Right atrium auricular region (tissue), 2 donors: Measurements from ENCODE around the gene TXNRD1. TPM values are rescaled to one million over a fixed set of nuclear protein-coding genes. Genes with fewer than 3 reads are reported as not detected.

Experiments used
- DNase-seq: peaks from one replicate; pipeline ENCODE4 v3.0.0-alpha.2; 2019; ENCODE audit warnings: low spot score
- H3K27ac ChIP-seq, 2 donors: fragments of 200-600 bp; sonication (generic); 1 replicate in 1 of 2; 2 replicates in 1 of 2; pipeline ENCODE4 v1.5.1; 2016 to 2019
- H3K27me3 ChIP-seq, 2 donors: fragments of 200-600 bp; sonication (generic); one replicate each; pipeline versions ENCODE4 v1.5.1 to v1.6.0; 2017 to 2019
- H3K36me3 ChIP-seq: fragments of 200-600 bp; sonication (generic); one replicate; pipeline ENCODE4 v1.5.1; 2016
- H3K4me1 ChIP-seq, 2 donors: fragments of 200-600 bp; sonication (generic); one replicate each; pipeline versions ENCODE4 v1.5.1 to v1.6.0; 2017 to 2019
- H3K4me3 ChIP-seq, 2 donors: fragments of 200-600 bp; sonication (generic); 1 replicate in 1 of 2; 2 replicates in 1 of 2; pipeline ENCODE4 v1.5.1; 2017 to 2019; ENCODE audit warnings: mild to moderate bottlenecking in 1 of 2, moderate library complexity in 1 of 2
- H3K9me3 ChIP-seq, 2 donors: fragments of 200-600 bp; sonication (generic); one replicate each; pipeline ENCODE4 v1.5.1; 2019
- total RNA-seq, 2 donors: library from RNA; depleted of rRNA; stranded (reverse); fragments of >200 nt; gene quantifications; one replicate each; pipeline ENCODE4 v1.1.0, GENCODE V29; 2016
- TF ChIP-seq, protein P1 (sequence below), 2 donors: fragments of 200-600 bp; sonication (generic); IDR thresholded peaks; one replicate each; pipeline ENCODE4 v1.5.1; 2019; ENCODE audit warnings: antibody characterized with exemption in 2 of 2

The TXNRD1 gene
- total RNA-seq, 2 donors from 2014 or later: 191 to 286 TPM

DNA sequence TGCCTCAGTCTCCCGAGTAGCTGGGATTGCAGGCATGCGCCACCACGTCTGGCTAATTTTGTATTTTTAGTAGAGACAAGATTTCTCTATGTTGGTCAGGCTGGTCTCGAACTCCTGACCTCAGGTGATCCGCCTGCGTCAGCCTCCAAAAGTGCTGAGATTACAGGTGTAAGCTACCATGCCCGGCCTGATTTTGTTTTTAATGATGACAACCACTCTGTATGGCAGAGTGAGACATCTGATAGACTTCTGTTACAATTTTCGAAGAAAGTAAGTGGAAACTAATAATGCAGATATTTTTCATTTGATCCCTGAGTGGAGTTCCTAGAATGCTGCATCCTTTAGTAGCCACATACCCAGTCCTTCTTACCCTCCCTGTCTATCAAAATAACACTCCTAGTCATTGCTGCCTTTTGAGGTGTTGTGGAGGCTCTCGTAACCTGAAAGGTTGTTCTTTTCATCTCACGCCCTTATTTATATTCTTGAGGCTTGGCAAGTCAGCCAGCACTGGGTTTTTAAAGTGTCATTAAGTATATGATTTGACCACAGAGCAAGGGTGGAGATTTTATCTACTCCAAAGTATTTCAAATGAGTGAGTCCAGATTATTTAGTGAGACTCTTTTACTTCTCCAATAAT, 82.0 kb downstream of the TXNRD1 start:
- no peak for DNase-seq
- H3K4me1 ChIP-seq: peaks cover 0 to 91% of the 10 kb centered on the region in 2 donors
- TF ChIP-seq, protein P1, sequence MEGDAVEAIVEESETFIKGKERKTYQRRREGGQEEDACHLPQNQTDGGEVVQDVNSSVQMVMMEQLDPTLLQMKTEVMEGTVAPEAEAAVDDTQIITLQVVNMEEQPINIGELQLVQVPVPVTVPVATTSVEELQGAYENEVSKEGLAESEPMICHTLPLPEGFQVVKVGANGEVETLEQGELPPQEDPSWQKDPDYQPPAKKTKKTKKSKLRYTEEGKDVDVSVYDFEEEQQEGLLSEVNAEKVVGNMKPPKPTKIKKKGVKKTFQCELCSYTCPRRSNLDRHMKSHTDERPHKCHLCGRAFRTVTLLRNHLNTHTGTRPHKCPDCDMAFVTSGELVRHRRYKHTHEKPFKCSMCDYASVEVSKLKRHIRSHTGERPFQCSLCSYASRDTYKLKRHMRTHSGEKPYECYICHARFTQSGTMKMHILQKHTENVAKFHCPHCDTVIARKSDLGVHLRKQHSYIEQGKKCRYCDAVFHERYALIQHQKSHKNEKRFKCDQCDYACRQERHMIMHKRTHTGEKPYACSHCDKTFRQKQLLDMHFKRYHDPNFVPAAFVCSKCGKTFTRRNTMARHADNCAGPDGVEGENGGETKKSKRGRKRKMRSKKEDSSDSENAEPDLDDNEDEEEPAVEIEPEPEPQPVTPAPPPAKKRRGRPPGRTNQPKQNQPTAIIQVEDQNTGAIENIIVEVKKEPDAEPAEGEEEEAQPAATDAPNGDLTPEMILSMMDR (IDR thresholded peaks at IDR 0.05): no peak
- H3K9me3 ChIP-seq: no peaks in the 10 kb centered on the region
- no peaks in the 10 kb centered on the region for H3K27me3 ChIP-seq
- no peak overlapping the region for H3K4me3 ChIP-seq
- no peak overlapping the region for H3K27ac ChIP-seq
- peaks cover 59% of the 10 kb centered on the region for H3K36me3 ChIP-seq

DNA sequence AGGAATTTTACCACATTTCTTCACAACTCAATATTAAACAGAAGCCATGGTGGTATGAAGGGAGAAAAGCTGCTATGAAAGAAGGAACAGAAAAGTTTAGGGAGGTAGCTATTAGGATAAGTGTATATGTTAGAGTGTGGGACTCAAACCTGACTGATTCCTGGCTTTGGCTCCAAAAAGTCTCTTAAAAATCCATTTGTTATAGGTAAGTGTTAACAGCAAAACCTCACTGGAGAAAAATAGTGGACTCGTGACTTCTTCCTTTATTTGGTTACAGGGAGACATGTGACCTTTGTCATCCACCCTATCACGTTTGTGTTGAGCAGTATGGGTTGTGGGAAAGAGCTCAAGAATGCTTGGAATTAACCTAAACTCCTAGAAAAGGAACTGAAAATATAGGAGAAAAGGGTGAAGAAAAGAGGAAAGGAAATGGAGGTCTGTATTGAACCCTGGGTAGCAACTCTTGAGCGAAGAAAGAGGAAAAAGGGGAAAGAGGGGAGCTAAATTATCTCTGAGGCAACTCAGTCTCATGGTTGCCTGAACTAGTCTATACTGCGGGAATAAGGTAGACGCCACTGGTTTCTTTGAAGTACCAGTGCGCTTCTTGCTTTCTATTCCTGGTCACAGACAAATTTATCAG, 84.4 kb downstream of the TXNRD1 start:
- Histone ChIP-seq H3K9me3 (no peaks in the 10 kb centered on the region), H3K27ac (no peak overlapping the region), H3K4me3 (no peak overlapping the region), H3K27me3 (no peaks in the 10 kb centered on the region), H3K36me3 (peaks cover 47% of the 10 kb centered on the region), H3K4me1 (peaks cover 0 to 92% of the 10 kb centered on the region in 2 donors)
- DNase-seq: no peak
- TF ChIP-seq, protein P1 (IDR thresholded peaks at IDR 0.05): no peak

- peak within 1 kb of the TSS; percentile 29 to 49 for H3K4me3 ChIP-seq
- peak; percentile 80 for DNase-seq
- peaks cover 0 to 91% of the 10 kb centered on the region in 2 donors for H3K4me1 ChIP-seq
- H3K36me3 ChIP-seq: peaks cover 18% of the 10 kb centered on the region
- TF ChIP-seq, protein P1 (IDR thresholded peaks at IDR 0.05): no peak
- H3K27me3 ChIP-seq: no peaks in the 10 kb centered on the region
- H3K9me3 ChIP-seq: no peaks in the 10 kb centered on the region
- peak within 1 kb of the TSS; percentile 71 to 72 for H3K27ac ChIP-seq
These were observed 88.1 kb downstream of the TXNRD1 start, which contains the start of gene EID3 for GRCh38 chr12:104303538-104304151. Gene EID3, plus strand, starts transcription at chr12:104303739. Its CDS starts 196 bp downstream, at chr12:104303935.

DNA sequence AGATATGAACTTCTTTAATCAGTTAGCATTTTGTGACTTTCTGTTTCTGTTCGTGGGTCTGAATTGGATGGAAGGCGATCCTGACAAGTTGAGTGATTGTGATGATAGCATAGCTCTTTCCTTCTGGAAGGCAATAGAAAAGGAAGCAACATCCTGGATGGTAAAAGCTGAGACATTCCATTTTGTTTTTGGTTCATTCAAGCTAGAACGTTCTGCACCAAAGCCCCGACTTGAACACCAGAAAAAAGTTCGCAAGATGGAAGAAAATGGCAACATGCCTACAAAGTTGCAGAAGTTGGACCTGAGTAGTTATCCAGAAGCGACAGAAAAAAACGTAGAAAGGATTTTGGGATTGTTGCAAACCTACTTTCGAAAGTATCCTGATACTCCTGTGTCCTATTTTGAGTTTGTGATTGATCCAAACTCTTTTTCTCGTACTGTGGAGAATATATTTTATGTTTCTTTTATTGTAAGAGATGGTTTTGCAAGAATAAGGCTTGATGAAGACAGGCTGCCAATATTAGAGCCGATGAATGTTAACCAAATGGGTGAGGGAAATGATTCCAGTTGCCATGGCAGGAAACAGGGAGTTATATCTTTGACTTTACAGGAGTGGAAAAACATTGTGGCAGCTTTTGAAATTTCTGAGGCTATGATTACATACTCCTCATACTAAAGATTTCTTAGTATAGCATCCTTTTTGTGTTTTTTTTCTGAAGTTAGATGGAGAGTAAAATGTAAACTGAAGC, 88.9 kb downstream of the TXNRD1 start:
- peak overlapping the region; percentile 29 to 49 for H3K4me3 ChIP-seq
- peaks cover 16% of the 10 kb centered on the region for H3K36me3 ChIP-seq
- peak overlapping the region; percentile 71 to 72 for H3K27ac ChIP-seq
- H3K27me3 ChIP-seq: no peaks in the 10 kb centered on the region
- TF ChIP-seq, protein P1 (IDR thresholded peaks at IDR 0.05): no peak
- H3K9me3 ChIP-seq: no peaks in the 10 kb centered on the region
- no peak for DNase-seq
- peaks cover 0 to 85% of the 10 kb centered on the region in 2 donors for H3K4me1 ChIP-seq

GRCh38 chr12:104305349-104305748, 89.8 kb downstream of the TXNRD1 start:
- Histone ChIP-seq H3K27ac (no peak overlapping the region), H3K27me3 (no peaks in the 10 kb centered on the region), H3K4me3 (no peak overlapping the region), H3K4me1 (peaks cover 0 to 80% of the 10 kb centered on the region in 2 donors), H3K36me3 (peaks cover 24% of the 10 kb centered on the region), H3K9me3 (no peaks in the 10 kb centered on the region)
- DNase-seq: no peak
- TF ChIP-seq, protein P1 (IDR thresholded peaks at IDR 0.05): no peak
